Measurements from ENCODE around the gene GRIP1.

The GRIP1 gene

GRCh38 chr12:66337381-66338010 is 341.4 kb downstream of the GRIP1 start:
- no peak for TF ChIP-seq NFIC (IDR thresholded peaks at IDR 0.05)
- no peak for TF ChIP-seq RAD21 (IDR thresholded peaks at IDR 0.05; ENCODE audit: low read depth)
- TF ChIP-seq TCF12 (IDR thresholded peaks at IDR 0.05; ENCODE audit: low read depth) = no peak

GRCh38 chr12:66335746-66336145 is 343.1 kb downstream of the GRIP1 start:
- no peak for TF ChIP-seq MAX (IDR thresholded peaks at IDR 0.05)
- TF ChIP-seq TCF12 (IDR thresholded peaks at IDR 0.05; ENCODE audit: low read depth) = no peak

GRCh38 chr12:66331814-66332213 is 347.1 kb downstream of the GRIP1 start:
- TF ChIP-seq REST (IDR thresholded peaks at IDR 0.05; ENCODE audit: low read depth) = no peak
- no peak for TF ChIP-seq RAD21 (IDR thresholded peaks at IDR 0.05; ENCODE audit: low read depth)
- no peak for TF ChIP-seq ZBTB7A (IDR thresholded peaks at IDR 0.05; ENCODE audit: low read depth)
- TF ChIP-seq TAF1 (IDR thresholded peaks at IDR 0.05; ENCODE audit: low read depth) = no peak
- no peak for TF ChIP-seq USF1 (IDR thresholded peaks at IDR 0.05)
- TF ChIP-seq FOXM1 (IDR thresholded peaks at IDR 0.05; ENCODE audit: borderline replicate concordance, low read depth) = no peak
- TF ChIP-seq TEAD4 (IDR thresholded peaks at IDR 0.05) = no peak
- no peak for TF ChIP-seq EP300 (IDR thresholded peaks at IDR 0.05; ENCODE audit: borderline replicate concordance)
- TF ChIP-seq EGR1 (IDR thresholded peaks at IDR 0.05) = no peak
- TF ChIP-seq NFIC (IDR thresholded peaks at IDR 0.05) = no peak
- no peak for TF ChIP-seq TCF12 (IDR thresholded peaks at IDR 0.05; ENCODE audit: low read depth)
- no peak for TF ChIP-seq YY1 (IDR thresholded peaks at IDR 0.05; ENCODE audit: low read depth)
- no peak for TF ChIP-seq CEBPB (IDR thresholded peaks at IDR 0.05)
- TF ChIP-seq MAX (IDR thresholded peaks at IDR 0.05) = no peak
- TF ChIP-seq CREB1 (IDR thresholded peaks at IDR 0.05; ENCODE audit: low read depth) = no peak

GRCh38 chr12:66331016-66331415 is 347.9 kb downstream of the GRIP1 start:
- TF ChIP-seq MAX (IDR thresholded peaks at IDR 0.05) (no peak), USF1 (IDR thresholded peaks at IDR 0.05) (no peak), CEBPB (IDR thresholded peaks at IDR 0.05) (no peak), EP300 (IDR thresholded peaks at IDR 0.05; ENCODE audit: borderline replicate concordance) (no peak), ZBTB7A (IDR thresholded peaks at IDR 0.05; ENCODE audit: low read depth) (no peak), FOXM1 (IDR thresholded peaks at IDR 0.05; ENCODE audit: borderline replicate concordance, low read depth) (no peak), TEAD4 (IDR thresholded peaks at IDR 0.05) (no peak), TCF12 (IDR thresholded peaks at IDR 0.05; ENCODE audit: low read depth) (no peak), REST (IDR thresholded peaks at IDR 0.05; ENCODE audit: low read depth) (no peak), TAF1 (IDR thresholded peaks at IDR 0.05; ENCODE audit: low read depth) (no peak), NFIC (IDR thresholded peaks at IDR 0.05) (no peak)

- no peak for TF ChIP-seq NFIC (IDR thresholded peaks at IDR 0.05)
- TF ChIP-seq RAD21 (IDR thresholded peaks at IDR 0.05; ENCODE audit: low read depth) = no peak
- no peak for TF ChIP-seq TCF12 (IDR thresholded peaks at IDR 0.05; ENCODE audit: low read depth)
- no peak for TF ChIP-seq EGR1 (IDR thresholded peaks at IDR 0.05)
- TF ChIP-seq YY1 (IDR thresholded peaks at IDR 0.05; ENCODE audit: low read depth) = no peak
- TF ChIP-seq MAX (IDR thresholded peaks at IDR 0.05) = no peak
- TF ChIP-seq FOXM1 (IDR thresholded peaks at IDR 0.05; ENCODE audit: borderline replicate concordance, low read depth) = no peak
- TF ChIP-seq EP300 (IDR thresholded peaks at IDR 0.05; ENCODE audit: borderline replicate concordance) = no peak
- TF ChIP-seq CEBPB (IDR thresholded peaks at IDR 0.05) = no peak
- no peak for TF ChIP-seq REST (IDR thresholded peaks at IDR 0.05; ENCODE audit: low read depth)
- TF ChIP-seq ZBTB7A (IDR thresholded peaks at IDR 0.05; ENCODE audit: low read depth) = no peak
- no peak for TF ChIP-seq TAF1 (IDR thresholded peaks at IDR 0.05; ENCODE audit: low read depth)
- no peak for TF ChIP-seq TEAD4 (IDR thresholded peaks at IDR 0.05)
- TF ChIP-seq CREB1 (IDR thresholded peaks at IDR 0.05; ENCODE audit: low read depth) = no peak
- no peak for TF ChIP-seq USF1 (IDR thresholded peaks at IDR 0.05)
These were observed 348.9 kb downstream of the GRIP1 start for GRCh38 chr12:66329941-66330340.
